Kidney (tissue), 14 donors: ENCODE results near the gene DNAH5. TPM values are rescaled to one million over a fixed set of nuclear protein-coding genes. Genes with fewer than 3 reads are reported as not detected.

Experiments
- DNase-seq, 5 donors: peaks; one replicate each; pipeline ENCODE4 v3.0.0-alpha.2; 2013 to 2020
- FAIRE-seq: peaks from 2 replicates; lab custom pipeline; 2012; peaks lifted over from hg19 to GRCh38; lab: Jason Lieb, UNC
- H3K27ac ChIP-seq, 2 donors: one replicate each; pipeline ENCODE4 v1.7.0; 2013; ENCODE audit warnings: low read depth in 2 of 2, low read length in 2 of 2, inconsistent platforms in 1 of 2
- H3K27me3 ChIP-seq: one replicate; pipeline ENCODE4 v1.7.1; 2013; ENCODE audit warnings: low read length, inconsistent platforms; ENCODE audit not compliant: control insufficient read depth, insufficient read depth
- H3K36me3 ChIP-seq, 3 donors: one replicate each; pipeline versions ENCODE4 v1.7.0 to v1.7.1; 2013; ENCODE audit warnings: low read length in 3 of 3, control low read depth in 1 of 3, inconsistent platforms in 1 of 3; ENCODE audit not compliant: insufficient read depth in 3 of 3, control insufficient read depth in 2 of 3
- H3K4me1 ChIP-seq, 3 donors: one replicate each; pipeline versions ENCODE4 v1.7.0 to v1.7.1; 2013; ENCODE audit warnings: low read length in 3 of 3, inconsistent platforms in 1 of 3, low read depth in 1 of 3; ENCODE audit not compliant: control insufficient read depth in 2 of 3, insufficient read depth in 2 of 3
- H3K4me3 ChIP-seq, 3 donors: one replicate each; pipeline versions ENCODE4 v1.7.0 to v1.8.1; 2013; ENCODE audit warnings: low read length in 3 of 3, control low read depth in 1 of 3, inconsistent platforms in 1 of 3
- H3K9ac ChIP-seq, 3 donors: one replicate each; pipeline versions ENCODE4 v1.7.0 to v1.7.1; 2013; ENCODE audit warnings: low read length in 3 of 3, control low read depth in 1 of 3, inconsistent platforms in 1 of 3
- H3K9me3 ChIP-seq, 3 donors: one replicate each; pipeline versions ENCODE4 v1.7.0 to v1.7.1; 2013; ENCODE audit warnings: low read length in 3 of 3, control low read depth in 1 of 3, inconsistent platforms in 1 of 3; ENCODE audit not compliant: control insufficient read depth in 2 of 3, insufficient read depth in 1 of 3
- CTCF ChIP-seq: IDR thresholded peaks from 3 replicates; pipeline ENCODE4 v1.5.1; 2012; ENCODE audit warnings: mild to moderate bottlenecking, moderate library complexity, borderline replicate concordance; ENCODE audit not compliant: insufficient read depth; ENCODE audit errors: extremely low read depth
- intact Hi-C: fragments of 100-400 bp; cut with DNase I; formaldehyde crosslinking; loops from one replicate; pipeline ENCODE4 v1.11.1; 2022
- polyA plus RNA-seq: library from polyadenylated mRNA; stranded (reverse); fragments of 350-450 nt; fragmentation: Illumina TruSeq; extraction: RNeasy Lipid Tissue Mini Kit (QIAGEN cat#74804); gene quantifications from one replicate; pipeline ENCODE4 v1.2.3, GENCODE V29; 2014; ENCODE audit warnings: low read depth, low replicate concordance; ENCODE audit not compliant: insufficient read depth
- total RNA-seq: library from RNA; stranded (reverse); fragmentation: NEBNext Ultra II Directional; extraction: Animal tissue kit (Norgen Biotek cat#: 25700); gene quantifications from one replicate; pipeline ENCODE4 v1.2.1, GENCODE V29; 2021
- donor health status: control.
- donor health status: control.
- donor health status: control.
- donor health status: control.
- donor health status: control.
- donor health status: DM: yes; HTN: yes; CAD: no.
- donor health status: Normal renal cell carcinoma (clear cell type).

The DNAH5 gene
- total and polyA plus RNA-seq, 2 donors from 2014 or later, result 0.49 to 16.4 TPM

- no peaks in the 10 kb centered on the region for H3K4me1 ChIP-seq
- no peak overlapping the region for H3K9ac ChIP-seq
- no peak overlapping the region for H3K27ac ChIP-seq
- no peak for TF ChIP-seq CTCF
- DNase-seq (peak in 1 of 5 donors; percentile 16), FAIRE-seq (no peak)
- no peaks in the 10 kb centered on the region for H3K27me3 ChIP-seq
- H3K9me3 ChIP-seq, result no peaks in the 10 kb centered on the region
- intact Hi-C loops, result no loop called here
- H3K36me3 ChIP-seq, result no peaks in the 10 kb centered on the region
- H3K4me3 ChIP-seq, result no peak overlapping the region
Measured at GRCh38 chr5:13831351-13831750, 113.1 kb downstream of the DNAH5 start.

- Histone ChIP-seq H3K27me3 (no peaks in the 10 kb centered on the region), H3K9ac (no peak overlapping the region), H3K4me1 (no peaks in the 10 kb centered on the region), H3K4me3 (no peak overlapping the region), H3K27ac (no peak overlapping the region), H3K36me3 (no peaks in the 10 kb centered on the region), H3K9me3 (no peaks in the 10 kb centered on the region)
- FAIRE-seq, result no peak
- no peak for DNase-seq
- no peak for TF ChIP-seq CTCF
- intact Hi-C loops, result no loop called here
Measured at GRCh38 chr5:13830536-13830935, 114.0 kb downstream of the DNAH5 start.

- Histone ChIP-seq H3K27me3 (no peaks in the 10 kb centered on the region), H3K36me3 (no peaks in the 10 kb centered on the region), H3K4me1 (no peaks in the 10 kb centered on the region), H3K9ac (no peak overlapping the region), H3K9me3 (no peaks in the 10 kb centered on the region), H3K4me3 (no peak overlapping the region), H3K27ac (no peak overlapping the region)
- DNase-seq (no peak), FAIRE-seq (no peak)
- intact Hi-C loops, result no loop called here
- no peak for TF ChIP-seq CTCF
Measured at GRCh38 chr5:13821366-13821765, 123.1 kb downstream of the DNAH5 start.

GRCh38 chr5:13816126-13816525 lies 128.4 kb downstream of the DNAH5 start:
- Histone ChIP-seq H3K9ac (no peak overlapping the region), H3K36me3 (no peaks in the 10 kb centered on the region), H3K9me3 (no peaks in the 10 kb centered on the region), H3K4me1 (no peaks in the 10 kb centered on the region), H3K27me3 (no peaks in the 10 kb centered on the region), H3K27ac (no peak overlapping the region), H3K4me3 (no peak overlapping the region)
- no peak for TF ChIP-seq CTCF
- no peak for DNase-seq
- intact Hi-C loops, result no loop called here
- FAIRE-seq, result no peak
